HEK293T (cell line): Measurements from ENCODE around the gene SLC23A1.
"Not testable (repeated sequence)": the region's sequence is repeated elsewhere in the genome, so short reads cannot be mapped to it uniquely, and the experiment has no call there.

ENCODE experiments used
- CTCF ChIA-PET: fragments of 350-600 bp; formaldehyde crosslinking; extraction: SDS; loops from one replicate; lab custom pipeline; 2021; ENCODE audit warnings: antibody characterized with exemption, inconsistent platforms; lab: Yijun Ruan, JAX
- POLR2A ChIA-PET: fragments of 350-600 bp; formaldehyde crosslinking; extraction: SDS; loops from one replicate; lab custom pipeline; 2020; ENCODE audit warnings: antibody characterized with exemption, inconsistent platforms; lab: Yijun Ruan, JAX
- DNase-seq: peaks from one replicate; pipeline ENCODE4 v3.0.0; 2012; ENCODE audit warnings: mixed read lengths; ENCODE audit errors: extremely low spot score
- ARNT ChIP-seq: fragments of 450-650 bp; IDR thresholded peaks from 2 replicates; pipeline ENCODE4 v1.6.1; 2017; ENCODE audit warnings: mild to moderate bottlenecking
- BHLHE40 ChIP-seq: fragments of 450-650 bp; IDR thresholded peaks from 2 replicates; pipeline ENCODE4 v1.6.1; 2016; ENCODE audit warnings: mild to moderate bottlenecking, moderate library complexity, borderline replicate concordance
- CTBP1 ChIP-seq: fragments of 450-650 bp; IDR thresholded peaks from 2 replicates; pipeline ENCODE4 v1.6.1; 2016; ENCODE audit warnings: borderline replicate concordance
- ELF4 ChIP-seq: fragments of 450-650 bp; IDR thresholded peaks from 2 replicates; pipeline ENCODE4 v1.6.1; 2017; ENCODE audit warnings: antibody characterized with exemption
- FOXA1 ChIP-seq: fragments of 450-650 bp; IDR thresholded peaks from 2 replicates; pipeline ENCODE4 v1.6.1; 2016; ENCODE audit warnings: mild to moderate bottlenecking
- FOXK2 ChIP-seq: fragments of 450-650 bp; IDR thresholded peaks from 2 replicates; pipeline ENCODE4 v1.6.1; 2016; ENCODE audit warnings: mild to moderate bottlenecking
- FOXM1 ChIP-seq: fragments of 450-650 bp; IDR thresholded peaks from 2 replicates; pipeline ENCODE4 v1.6.1; 2017; ENCODE audit warnings: mild to moderate bottlenecking, borderline replicate concordance
- HDGF ChIP-seq: fragments of 450-650 bp; IDR thresholded peaks from 2 replicates; pipeline ENCODE4 v1.6.1; 2017; ENCODE audit warnings: antibody characterized with exemption, borderline replicate concordance
- L3MBTL2 ChIP-seq: fragments of 450-650 bp; conservative IDR thresholded peaks from 2 replicates; pipeline ENCODE4 v1.6.1; 2016; ENCODE audit warnings: mild to moderate bottlenecking
- LEF1 ChIP-seq: fragments of 450-650 bp; IDR thresholded peaks from 2 replicates; pipeline ENCODE4 v1.6.1; 2017; ENCODE audit warnings: mild to moderate bottlenecking, borderline replicate concordance
- NFRKB ChIP-seq: fragments of 450-650 bp; IDR thresholded peaks from 2 replicates; pipeline ENCODE4 v1.6.1; 2016; ENCODE audit warnings: mild to moderate bottlenecking, moderate library complexity
- SP1 ChIP-seq: fragments of 450-650 bp; IDR thresholded peaks from 2 replicates; pipeline ENCODE4 v1.6.1; 2017
- SUZ12 ChIP-seq: fragments of 450-650 bp; IDR thresholded peaks from 2 replicates; pipeline ENCODE4 v1.6.1; 2016; ENCODE audit warnings: mild to moderate bottlenecking
- TARDBP ChIP-seq: fragments of 450-650 bp; IDR thresholded peaks from 2 replicates; pipeline ENCODE4 v1.6.1; 2016
- ZNF384 ChIP-seq: fragments of 450-650 bp; IDR thresholded peaks from 2 replicates; pipeline ENCODE4 v1.6.1; 2016
- TF ChIP-seq, protein P1 (sequence below): fragments of 450-650 bp; IDR thresholded peaks from 2 replicates; pipeline ENCODE4 v1.6.1; 2016

SLC23A1 gene

GRCh38 chr5:139390639-139391569 lies 7.8 kb upstream of the SLC23A1 start:
- TF ChIP-seq FOXM1 (no peak), TARDBP (no peak), BHLHE40 (no peak)
- CTCF ChIA-PET = interaction anchor here (1.4 kb wide), 1 partner anchor 11 kb away, joined by 5 read pairs; no protein-coding TSS in a partner anchor
- no peak for DNase-seq
- POLR2A ChIA-PET = interaction anchor here (0.8 to 1.4 kb wide), 2 partner anchors 13 to 48 kb away, joined by 3 read pairs; partner anchors contain the start of genes DNAJC18 and SPATA24

GRCh38 chr5:139389701-139390638 lies 6.9 kb upstream of the SLC23A1 start, which contains the start of gene MZB1:
TSS of gene MZB1 (minus strand) at chr5:139389913. CDS start at chr5:139389856, 57 bp downstream.
- POLR2A ChIA-PET = no interaction called here

DNA sequence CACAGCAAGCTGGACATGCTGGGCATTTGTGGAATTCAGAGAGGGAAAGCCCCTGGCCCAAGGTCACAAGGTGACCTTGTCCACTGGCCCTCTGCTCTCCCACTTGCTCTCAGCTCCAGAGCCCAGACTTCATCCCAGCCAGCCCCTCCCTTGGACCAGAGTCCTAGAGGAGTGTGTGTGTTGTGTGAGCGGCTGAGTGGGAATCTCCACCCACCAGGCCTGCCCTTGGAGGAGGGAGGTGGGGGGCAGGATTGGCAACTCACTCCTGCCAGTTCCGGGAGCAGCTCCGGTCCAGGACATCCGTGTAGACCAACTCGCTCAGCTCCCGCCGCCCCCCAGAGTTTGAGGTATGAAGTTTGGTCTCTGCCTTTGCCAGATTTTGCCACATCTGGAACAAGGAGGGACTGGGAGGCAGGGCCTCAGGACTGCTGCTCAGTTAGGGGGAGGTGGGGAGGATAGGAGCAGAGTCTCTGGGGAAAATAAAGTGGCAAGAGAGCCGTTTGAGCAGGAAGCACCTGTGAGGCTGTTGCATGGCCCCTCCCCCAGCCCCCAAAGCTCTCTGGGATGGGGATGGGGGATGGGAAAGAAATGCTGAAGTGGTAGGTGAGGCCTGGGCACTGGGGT lies 5.2 kb upstream of the SLC23A1 start:
- no peak for DNase-seq
- CTCF ChIA-PET = interaction anchor here (2.2 kb wide), 1 partner anchor 14 kb away, joined by 7 read pairs; no protein-coding TSS in a partner anchor
- TF ChIP-seq SUZ12 (no peak), TARDBP (no peak), L3MBTL2 (no peak), ZNF384 (no peak), CTBP1 (no peak), HDGF (no peak), ELF4 (no peak), FOXM1 (no peak), SP1 (no peak), BHLHE40 (no peak), NFRKB (no peak), LEF1 (no peak), FOXA1 (no peak)
- TF ChIP-seq, protein P1, sequence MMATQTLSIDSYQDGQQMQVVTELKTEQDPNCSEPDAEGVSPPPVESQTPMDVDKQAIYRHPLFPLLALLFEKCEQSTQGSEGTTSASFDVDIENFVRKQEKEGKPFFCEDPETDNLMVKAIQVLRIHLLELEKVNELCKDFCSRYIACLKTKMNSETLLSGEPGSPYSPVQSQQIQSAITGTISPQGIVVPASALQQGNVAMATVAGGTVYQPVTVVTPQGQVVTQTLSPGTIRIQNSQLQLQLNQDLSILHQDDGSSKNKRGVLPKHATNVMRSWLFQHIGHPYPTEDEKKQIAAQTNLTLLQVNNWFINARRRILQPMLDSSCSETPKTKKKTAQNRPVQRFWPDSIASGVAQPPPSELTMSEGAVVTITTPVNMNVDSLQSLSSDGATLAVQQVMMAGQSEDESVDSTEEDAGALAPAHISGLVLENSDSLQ = no peak
- POLR2A ChIA-PET = interaction anchor here (0.9 to 1.1 kb wide), 2 partner anchors 14 kb away, joined by 3 read pairs; no protein-coding TSS in a partner anchor

More at GRCh38 chr5:139389701-139390638, 6.9 kb upstream of the SLC23A1 start, which contains the start of gene MZB1:
- no peak for DNase-seq
- TF ChIP-seq NFRKB = no peak
- no peak for TF ChIP-seq ZNF384
- TF ChIP-seq SUZ12 = no peak
- no peak for TF ChIP-seq L3MBTL2
- TF ChIP-seq TARDBP = no peak
- CTCF ChIA-PET = interaction anchor here (1.4 kb wide), 1 partner anchor 12 kb away, joined by 5 read pairs; no protein-coding TSS in a partner anchor

DNA sequence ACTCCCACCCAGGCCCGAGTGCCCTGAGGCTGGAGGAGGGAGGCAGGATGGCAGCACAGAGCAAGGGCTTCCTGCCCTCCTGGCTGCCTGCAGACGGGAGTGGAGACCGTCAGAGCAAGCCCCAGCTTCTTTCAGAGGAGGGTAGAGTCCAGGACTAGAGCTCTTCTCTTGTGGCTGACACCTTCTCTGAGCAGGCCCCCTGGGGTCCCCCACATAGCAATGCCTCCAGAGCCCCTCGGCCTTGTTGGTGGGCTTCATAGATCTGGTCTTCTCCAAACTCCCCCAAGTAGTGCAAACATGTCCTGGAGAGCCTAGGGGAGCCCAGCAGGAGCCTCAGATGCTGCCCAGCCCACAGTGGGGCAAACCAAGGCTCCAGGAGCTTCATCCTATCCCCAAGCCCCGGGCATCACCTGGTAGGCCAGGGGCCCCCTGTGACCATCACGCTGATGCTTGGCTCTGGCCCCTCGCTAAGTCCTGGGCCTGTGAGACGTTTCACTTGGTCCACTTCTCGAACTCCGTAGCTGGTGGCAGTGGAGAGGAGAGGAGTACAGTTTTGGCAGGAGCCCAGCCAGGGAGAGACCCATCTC lies 4.6 kb upstream of the SLC23A1 start:
- CTCF ChIA-PET = interaction anchor here (2.2 kb wide), 1 partner anchor 14 kb away, joined by 7 read pairs; no protein-coding TSS in a partner anchor
- no peak for TF ChIP-seq NFRKB
- no peak for TF ChIP-seq FOXA1
- no peak for TF ChIP-seq L3MBTL2
- no peak for TF ChIP-seq ARNT
- TF ChIP-seq FOXK2 = no peak
- no peak for TF ChIP-seq ZNF384
- TF ChIP-seq, protein P1 = no peak
- TF ChIP-seq TARDBP = no peak
- TF ChIP-seq BHLHE40 = no peak
- no peak for TF ChIP-seq LEF1
- no peak for TF ChIP-seq HDGF
- TF ChIP-seq CTBP1 = no peak
- TF ChIP-seq SP1 = no peak
- no peak for TF ChIP-seq SUZ12
- no peak for DNase-seq
- POLR2A ChIA-PET = interaction anchor here (0.9 to 1.1 kb wide), 2 partner anchors 14 kb away, joined by 3 read pairs; no protein-coding TSS in a partner anchor

DNA sequence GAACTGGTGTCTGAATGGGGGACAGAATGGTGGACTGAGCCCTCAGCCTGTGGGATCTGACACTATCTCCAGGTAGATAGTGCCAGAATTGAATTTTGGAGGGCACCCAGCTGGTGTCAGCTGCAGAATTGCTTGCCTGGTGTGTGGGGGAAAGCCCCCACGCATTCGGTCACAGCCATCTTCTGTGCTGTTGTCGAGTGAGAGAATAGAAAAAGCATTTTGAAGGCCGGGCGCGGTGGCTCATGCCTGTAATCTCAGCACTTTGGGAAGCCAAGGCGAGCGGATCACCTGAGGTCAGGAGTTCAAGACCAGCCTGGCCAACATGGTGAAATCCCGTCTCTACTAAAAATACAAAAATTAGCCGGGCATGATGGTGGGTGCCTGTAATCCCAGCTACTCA lies 3.9 kb upstream of the SLC23A1 start:
- not testable (repeated sequence) for DNase-seq
- CTCF ChIA-PET = interaction anchor here (2.2 kb wide), 1 partner anchor 15 kb away, joined by 7 read pairs; no protein-coding TSS in a partner anchor
- POLR2A ChIA-PET = interaction anchor here (1.1 kb wide), 1 partner anchor 13 kb away, joined by 3 read pairs; no protein-coding TSS in a partner anchor

- CTCF ChIA-PET = interaction anchor here (0.9 to 2.2 kb wide), 2 partner anchors 16 kb away, joined by 5 to 7 read pairs; no protein-coding TSS in a partner anchor
These were observed 2.9 kb upstream of the SLC23A1 start for GRCh38 chr5:139386050-139386438.

More at GRCh38 chr5:139386050-139386438, 2.9 kb upstream of the SLC23A1 start:
- POLR2A ChIA-PET = interaction anchor here (1.1 kb wide), 2 partner anchors 11 to 188 kb away, joined by 3 read pairs; partner anchors contain the start of gene SIL1
- TF ChIP-seq ZNF384 (no peak), ELF4 (no peak), L3MBTL2 (no peak), CTBP1 (no peak), ARNT (no peak), FOXK2 (no peak), LEF1 (no peak), HDGF (no peak), FOXA1 (no peak), NFRKB (no peak), BHLHE40 (no peak), SUZ12 (no peak), TARDBP (no peak), SP1 (no peak), FOXM1 (no peak)
- TF ChIP-seq, protein P1 = no peak
- no peak for DNase-seq
